Right kidney (tissue), 1 donor: ENCODE measurements around the gene ALDH1L1.
A peak's percentile ranks its signal among the peaks of the same experiment; 100 is the strongest.

Source experiments
- DNase-seq: peaks from one replicate; pipeline ENCODE4 v3.0.0-alpha.2; 2016

ALDH1L1 gene

DNA sequence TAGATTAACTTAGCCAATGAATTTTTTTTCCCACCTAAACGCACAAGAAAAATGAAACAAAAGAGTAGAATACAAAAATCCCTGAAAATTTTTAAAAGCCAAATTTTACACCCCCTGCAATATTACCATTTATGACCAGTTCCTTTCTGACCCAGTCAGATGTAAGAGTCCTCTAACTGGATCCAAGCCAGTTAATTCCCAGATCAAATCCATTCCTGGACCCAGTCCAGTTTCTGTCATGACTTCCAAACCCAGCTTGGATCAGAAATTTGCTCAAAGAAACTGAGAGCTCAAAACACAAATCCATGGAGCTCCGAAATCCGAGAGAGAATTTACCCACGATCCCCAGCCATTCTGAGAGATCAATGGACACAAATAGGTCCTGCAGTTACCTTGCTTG lies 17.0 kb upstream of the ALDH1L1 start:
- DNase-seq: no peak

DNA sequence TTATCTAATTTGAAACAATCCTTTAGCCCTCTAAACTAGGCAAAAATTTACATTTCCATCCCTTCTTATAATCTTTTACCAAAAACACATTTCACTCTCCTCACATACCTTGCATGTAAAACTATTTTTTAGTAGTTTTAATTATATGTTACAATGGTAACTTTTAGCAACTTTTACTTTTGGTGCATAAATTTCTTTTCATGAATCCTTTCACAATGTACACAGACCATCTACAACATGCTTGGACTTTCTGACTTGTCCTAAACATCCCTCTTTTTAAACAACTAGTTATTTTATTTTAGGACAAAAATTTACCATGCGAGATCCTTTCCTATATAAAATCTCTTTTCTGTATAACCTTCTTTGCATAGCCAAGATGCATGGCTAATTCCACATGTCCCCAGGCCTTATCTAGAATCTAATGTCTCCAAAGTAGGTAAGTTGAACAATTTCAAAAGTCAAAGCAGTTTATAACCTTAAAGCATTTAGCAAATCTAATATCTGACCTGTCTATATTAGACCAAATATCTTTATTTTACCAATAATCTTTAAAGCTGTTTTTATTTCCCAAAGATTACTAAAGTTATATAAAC lies 14.4 kb upstream of the ALDH1L1 start:
- no peak for DNase-seq

DNA sequence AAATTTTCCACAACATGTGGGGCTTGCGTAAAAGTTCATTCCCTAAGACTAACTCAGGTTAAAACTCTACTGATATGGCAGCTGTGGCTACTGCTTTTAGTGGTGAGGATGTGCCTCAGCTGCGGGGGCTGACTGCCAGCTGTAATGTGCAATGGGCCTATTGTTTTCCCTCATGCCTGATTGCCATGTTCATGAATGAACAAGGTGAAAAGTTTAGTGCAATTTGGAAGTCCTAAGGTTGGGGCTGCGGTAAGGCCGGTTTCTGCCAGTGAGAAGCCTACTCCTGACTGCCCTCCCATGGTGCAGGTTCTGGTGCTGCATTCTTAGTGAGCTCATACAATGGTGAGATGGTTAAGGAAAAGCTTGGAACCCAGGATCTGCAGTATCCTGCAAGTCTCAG lies 10.9 kb upstream of the ALDH1L1 start:
- no peak for DNase-seq

DNA sequence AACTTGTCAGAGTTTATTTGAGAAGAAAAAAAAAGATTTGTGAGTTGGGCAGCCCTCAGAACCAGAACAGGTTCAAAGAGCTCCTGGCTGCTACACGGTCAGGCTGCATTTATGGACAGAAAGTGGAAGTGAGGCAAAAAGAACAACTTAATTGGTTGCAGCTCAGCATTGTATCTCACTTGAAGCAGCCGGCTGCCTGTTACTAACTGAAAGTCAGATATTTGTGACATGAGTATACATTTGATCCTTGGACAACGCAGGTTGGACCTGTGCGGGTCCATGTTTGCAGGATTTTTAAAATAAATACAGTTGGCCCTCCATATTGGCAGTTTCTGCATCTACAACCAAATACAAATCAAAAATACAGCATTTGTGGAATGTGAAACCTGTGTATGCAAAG lies 7.5 kb upstream of the ALDH1L1 start:
- DNase-seq: no peak

DNA sequence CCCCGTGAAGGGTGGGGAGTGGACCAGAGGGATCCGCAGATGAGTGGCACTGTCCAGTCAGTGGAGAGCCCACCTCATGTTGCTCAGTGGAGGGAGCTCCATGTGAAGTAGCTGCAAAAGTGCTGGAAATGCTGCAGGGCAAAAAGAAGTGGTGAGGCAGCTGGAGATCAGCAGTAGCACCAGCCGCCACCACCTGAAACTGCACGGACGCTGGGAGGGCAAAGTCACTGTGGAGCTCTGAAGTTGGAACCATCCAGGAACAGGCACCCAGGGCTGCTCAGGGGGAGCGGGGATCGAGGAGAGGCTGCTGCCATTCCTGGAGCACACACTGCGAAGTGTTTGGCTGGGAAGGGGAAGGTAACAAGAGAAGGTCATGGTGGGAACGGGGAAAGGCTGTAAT lies 6.4 kb upstream of the ALDH1L1 start:
- DNase-seq: no peak

DNA sequence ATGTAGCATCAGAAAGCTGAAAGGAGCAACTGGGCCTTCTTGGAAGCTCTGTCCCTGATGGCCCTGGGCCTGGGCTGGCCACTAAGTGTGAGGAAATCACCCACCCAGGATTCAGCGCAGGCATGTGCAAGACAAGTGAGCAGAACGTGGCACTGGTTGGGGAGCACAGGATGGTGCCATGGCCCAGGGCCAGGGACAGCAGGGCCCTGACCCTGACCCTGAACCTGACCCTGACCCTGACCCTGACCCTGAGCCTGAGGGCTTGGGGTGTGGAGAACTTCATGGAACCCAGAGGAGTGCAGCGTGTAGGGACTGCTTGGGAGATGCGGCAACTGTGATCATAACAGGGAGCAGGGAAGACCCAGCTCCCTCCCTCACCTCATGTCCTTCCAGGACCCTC lies 5.9 kb upstream of the ALDH1L1 start:
- DNase-seq: no peak

DNA sequence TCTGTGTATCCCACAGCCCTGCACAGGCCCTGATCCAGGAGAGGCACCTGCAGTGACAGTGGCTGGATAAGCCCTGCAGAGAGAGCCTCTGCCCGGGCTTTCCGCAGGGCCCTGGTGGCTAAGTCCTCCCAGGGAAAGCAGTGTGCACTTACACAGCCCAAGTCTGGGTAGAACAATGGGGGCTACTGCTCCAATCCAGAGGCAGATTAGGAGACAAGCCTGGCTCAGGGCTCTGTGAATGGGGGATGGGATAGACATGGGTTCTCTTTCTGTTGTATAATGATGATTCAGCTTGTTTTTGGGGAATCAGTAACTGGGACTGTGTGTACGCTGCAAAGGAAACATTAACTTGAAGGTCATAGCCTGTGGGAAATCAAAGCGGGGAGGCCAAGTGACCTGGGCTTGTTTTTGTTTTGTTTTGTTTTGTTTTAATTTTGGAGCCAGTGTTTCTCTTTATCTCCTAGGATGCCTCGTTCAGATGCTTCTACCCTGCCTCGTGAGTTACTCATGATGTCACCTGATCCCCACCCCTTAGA lies 4.1 kb upstream of the ALDH1L1 start:
- no peak for DNase-seq

- no peak for DNase-seq
Measured at GRCh38 chr3:126181398-126181725, 976 bp upstream of the ALDH1L1 start.

DNA sequence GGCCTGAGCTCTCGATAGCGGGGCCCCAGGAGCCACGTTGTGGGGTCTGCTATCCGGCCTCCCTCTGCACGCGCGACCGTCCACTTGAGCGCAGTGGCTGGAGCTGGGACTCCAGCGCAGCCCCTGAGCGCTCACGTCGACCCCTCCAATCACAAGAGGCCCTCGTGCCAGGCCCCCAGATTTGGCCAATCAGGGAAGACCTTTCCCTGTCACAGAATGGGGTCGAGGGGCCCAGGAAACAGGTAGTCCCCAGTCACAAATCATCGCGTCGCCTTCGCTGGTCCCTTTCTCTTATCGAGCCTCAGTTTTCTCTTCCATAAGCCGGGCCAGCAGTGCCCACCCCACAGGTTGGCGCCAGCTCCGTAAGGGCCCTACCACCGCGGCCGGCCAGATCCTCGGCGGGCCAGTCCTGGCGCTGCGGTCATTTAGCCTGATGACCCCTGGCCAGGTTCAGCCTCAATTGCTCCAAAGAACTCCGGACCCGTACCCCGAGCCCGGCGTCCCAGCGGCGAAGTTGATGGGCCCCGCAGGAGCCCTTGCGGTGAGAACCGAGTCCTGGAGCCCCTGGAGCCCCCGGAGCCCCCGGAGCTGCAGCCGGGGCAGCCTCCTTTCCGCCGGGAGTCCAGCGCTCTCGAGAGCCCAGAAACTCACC lies 435 bp downstream of the ALDH1L1 start:
- peak; percentile 71 for DNase-seq

- no peak for DNase-seq
Measured at GRCh38 chr3:126170073-126170777, 10.2 kb downstream of the ALDH1L1 start.

- DNase-seq: no peak
Measured at GRCh38 chr3:126167566-126167965, 12.8 kb downstream of the ALDH1L1 start.

- DNase-seq: no peak
Measured at GRCh38 chr3:126166009-126166408, 14.4 kb downstream of the ALDH1L1 start.

DNA sequence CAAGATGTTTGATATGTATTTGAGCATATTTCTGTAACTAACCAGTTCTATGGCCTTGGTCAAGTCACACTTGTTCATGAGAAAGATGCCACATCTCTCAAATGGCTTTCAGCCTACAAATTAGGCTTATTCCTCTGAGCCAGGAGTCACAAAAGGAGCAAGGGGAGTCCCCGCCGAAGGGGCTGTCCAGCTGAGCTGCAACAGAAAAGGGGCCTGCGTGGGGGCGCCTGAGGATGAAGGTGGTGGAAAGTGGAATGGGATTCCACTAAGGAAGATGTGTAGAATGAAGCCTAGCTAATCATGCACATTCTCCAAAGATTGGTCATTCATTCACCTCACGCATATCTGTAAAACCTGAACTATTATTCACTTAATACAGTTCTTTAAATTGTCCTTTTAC lies 19.1 kb downstream of the ALDH1L1 start:
- DNase-seq: no peak

- no peak for DNase-seq
Measured at GRCh38 chr3:126160243-126161210, 19.9 kb downstream of the ALDH1L1 start.

DNA sequence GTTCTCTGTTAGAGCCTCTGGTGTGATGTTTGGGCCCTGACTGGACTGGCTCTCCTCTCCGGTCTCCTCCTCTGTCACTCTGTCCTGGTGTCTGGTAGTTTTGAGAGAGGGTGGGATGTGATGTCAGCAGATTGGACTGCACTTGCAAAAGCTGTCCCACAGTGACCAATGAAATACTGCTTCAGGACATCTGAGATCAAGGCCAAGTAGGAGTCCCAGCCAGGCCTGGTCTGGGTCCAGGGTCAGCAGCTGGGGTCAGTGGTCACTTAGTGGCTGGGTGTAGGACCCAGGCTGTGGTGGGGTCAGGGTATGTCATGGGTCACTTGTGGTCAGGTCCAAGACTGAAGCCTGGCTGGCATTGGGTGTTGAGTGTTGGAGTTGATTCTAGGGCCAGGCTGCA lies 20.9 kb downstream of the ALDH1L1 start:
- DNase-seq: no peak

DNA sequence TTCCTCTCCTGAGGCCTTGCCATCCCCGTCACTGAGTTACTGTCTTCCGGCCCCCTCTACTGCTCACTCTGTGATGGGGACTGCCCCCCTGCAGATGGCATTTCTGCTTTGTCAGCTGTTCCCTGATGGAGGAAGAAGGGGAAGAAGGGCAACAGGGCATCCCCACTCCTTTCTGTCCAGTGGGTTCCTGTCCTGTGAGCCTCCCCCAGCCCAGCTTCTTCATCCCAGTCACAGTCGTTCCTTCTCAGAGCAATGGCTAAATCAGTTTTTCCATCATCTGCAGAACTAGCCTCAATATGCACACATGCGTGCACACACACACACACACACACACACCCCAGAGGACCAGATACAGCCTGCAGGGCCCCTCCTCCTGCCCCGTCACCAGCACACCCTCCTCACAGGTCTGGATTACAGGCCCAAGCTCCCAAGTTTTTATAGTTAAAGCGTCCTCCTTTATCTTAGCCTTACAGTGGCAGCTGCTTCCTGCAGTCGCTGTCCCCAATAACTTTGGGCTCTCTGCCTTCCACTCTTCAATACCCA lies 21.4 kb downstream of the ALDH1L1 start:
- no peak for DNase-seq

- no peak for DNase-seq
Measured at GRCh38 chr3:126158016-126158911, 22.1 kb downstream of the ALDH1L1 start.

DNA sequence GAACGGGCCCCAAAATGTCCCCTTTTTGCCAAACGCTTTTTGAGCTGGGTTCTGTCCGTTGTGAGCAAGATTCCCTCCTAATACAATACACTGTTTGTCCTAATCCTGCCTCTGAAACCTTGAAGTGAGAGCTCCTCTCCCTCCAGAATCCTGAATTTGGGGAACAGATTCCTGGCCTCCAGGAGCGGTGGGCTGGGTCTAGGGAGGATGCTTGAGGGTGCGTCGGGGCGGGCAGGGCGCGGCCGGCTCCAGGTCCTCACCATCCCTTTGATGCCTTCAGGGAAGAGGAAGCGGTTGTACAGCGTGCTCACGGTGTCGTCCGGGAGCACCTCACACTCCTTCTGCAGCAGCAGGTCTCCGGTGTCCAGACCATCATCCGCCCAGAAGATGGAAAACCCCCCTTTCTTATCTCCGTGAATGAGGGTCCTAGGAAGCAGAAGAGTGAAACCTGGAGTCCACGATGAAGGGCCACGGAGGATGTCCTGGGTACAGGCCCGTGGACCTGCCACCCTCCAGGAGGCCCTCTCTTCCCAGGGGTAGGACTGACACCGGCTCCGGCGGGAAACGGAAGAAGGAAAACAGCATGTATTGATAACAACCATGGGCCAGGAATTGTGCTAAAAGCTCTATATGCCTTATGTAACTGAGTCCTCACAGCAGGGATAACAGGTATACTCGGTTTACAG lies 23.2 kb downstream of the ALDH1L1 start:
- no peak for DNase-seq

GRCh38 chr3:126156468-126156867 lies 23.9 kb downstream of the ALDH1L1 start:
- DNase-seq: no peak

DNA sequence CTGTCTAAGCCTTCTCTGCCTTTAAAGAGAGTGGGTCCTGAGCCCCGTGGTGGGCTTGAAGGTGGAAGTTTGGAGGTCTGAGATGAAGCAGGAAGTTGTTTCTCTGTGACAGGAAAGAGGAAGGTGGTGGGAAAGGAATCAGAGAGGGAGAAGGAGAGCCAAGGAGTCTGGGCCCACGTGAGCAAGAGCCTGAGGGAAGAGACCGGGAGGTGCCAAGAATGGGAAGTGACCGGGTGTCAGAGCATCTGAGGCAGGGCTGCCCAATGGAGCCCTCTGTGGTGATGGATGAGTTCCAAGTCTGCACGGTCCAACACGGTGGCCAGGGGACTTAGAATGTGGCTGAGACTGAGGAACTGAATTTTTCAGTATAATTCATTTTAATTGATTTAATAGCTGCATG lies 24.6 kb downstream of the ALDH1L1 start:
- no peak for DNase-seq

GRCh38 chr3:126155280-126155640 lies 25.1 kb downstream of the ALDH1L1 start:
- DNase-seq: no peak
